ENCODE measurements around the gene GAREM1. TPM values are rescaled to one million over a fixed set of nuclear protein-coding genes. Genes with fewer than 3 reads are reported as not detected.

The GAREM1 gene
- total RNA-seq, 4 donors from 2014 or later: 42.9 to 70.8 (median 52.6) TPM

- no peaks in the 10 kb centered on the region for H3K9me3 ChIP-seq
- no peak overlapping the region for H3K27ac ChIP-seq
Measured at GRCh38 chr18:32422978-32423740, 47.5 kb downstream of the GAREM1 start.

GRCh38 chr18:32422201-32422600 is 48.5 kb downstream of the GAREM1 start:
- no peak for DNase-seq (ENCODE audit: low spot score in 2 of 2)
- H3K4me1 ChIP-seq: peaks cover 4% of the 10 kb centered on the region
- no peaks in the 10 kb centered on the region for H3K27me3 ChIP-seq
- H3K27ac ChIP-seq: no peak overlapping the region
- no peak overlapping the region for H3K4me3 ChIP-seq
- no peaks in the 10 kb centered on the region for H3K9me3 ChIP-seq
- no peak for TF ChIP-seq CTCF (IDR thresholded peaks at IDR 0.05)
- TF ChIP-seq POLR2AphosphoS5 (IDR thresholded peaks at IDR 0.05): no peak
- TF ChIP-seq EP300 (IDR thresholded peaks at IDR 0.05): no peak
- TF ChIP-seq POLR2A (IDR thresholded peaks at IDR 0.05): no peak
- no peaks in the 10 kb centered on the region for H3K36me3 ChIP-seq
- WGBS: 90% methylated on average over 3 of the region's 3 CpGs

More at GRCh38 chr18:32422978-32423740, 47.5 kb downstream of the GAREM1 start:
- WGBS: 86% methylated on average over 4 of the region's 4 CpGs
- Histone ChIP-seq H3K4me1 (peaks cover 4% of the 10 kb centered on the region), H3K4me3 (no peak overlapping the region), H3K27me3 (no peaks in the 10 kb centered on the region), H3K36me3 (no peaks in the 10 kb centered on the region)
- no peak for DNase-seq (ENCODE audit: low spot score in 2 of 2)
- TF ChIP-seq POLR2AphosphoS5 (IDR thresholded peaks at IDR 0.05): no peak
- TF ChIP-seq EP300 (IDR thresholded peaks at IDR 0.05): no peak
- no peak for TF ChIP-seq POLR2A (IDR thresholded peaks at IDR 0.05)
- TF ChIP-seq CTCF (IDR thresholded peaks at IDR 0.05): no peak

- no peak for DNase-seq (ENCODE audit: low spot score in 2 of 2)
- 71% methylated on average over 5 of the region's 5 CpGs for WGBS
- H3K4me3 ChIP-seq: no peak overlapping the region
- TF ChIP-seq EP300 (IDR thresholded peaks at IDR 0.05): no peak
- no peaks in the 10 kb centered on the region for H3K27me3 ChIP-seq
- H3K36me3 ChIP-seq: no peaks in the 10 kb centered on the region
- H3K4me1 ChIP-seq: peaks cover 4% of the 10 kb centered on the region
- H3K27ac ChIP-seq: no peak overlapping the region
- H3K9me3 ChIP-seq: no peaks in the 10 kb centered on the region
Measured at GRCh38 chr18:32420084-32420750, 50.5 kb downstream of the GAREM1 start.

GRCh38 chr18:32418148-32418547 is 52.5 kb downstream of the GAREM1 start:
- H3K27ac ChIP-seq: no peak overlapping the region

GRCh38 chr18:32405588-32405987 is 65.1 kb downstream of the GAREM1 start:
- no peak for TF ChIP-seq CTCF (IDR thresholded peaks at IDR 0.05)
- no peak for TF ChIP-seq EP300 (IDR thresholded peaks at IDR 0.05)
- TF ChIP-seq POLR2A (IDR thresholded peaks at IDR 0.05): no peak
- TF ChIP-seq POLR2AphosphoS5 (IDR thresholded peaks at IDR 0.05): no peak
- H3K27me3 ChIP-seq: no peaks in the 10 kb centered on the region
- H3K27ac ChIP-seq: no peak overlapping the region
- no peak overlapping the region for H3K4me3 ChIP-seq
- DNase-seq (ENCODE audit: low spot score in 2 of 2): no peak
- WGBS: 77% methylated on average over 2 of the region's 2 CpGs
- H3K36me3 ChIP-seq: no peaks in the 10 kb centered on the region
- H3K9me3 ChIP-seq: no peaks in the 10 kb centered on the region
- no peaks in the 10 kb centered on the region for H3K4me1 ChIP-seq

More at GRCh38 chr18:32418148-32418547, 52.5 kb downstream of the GAREM1 start:
- no peak for DNase-seq (ENCODE audit: low spot score in 2 of 2)
- Histone ChIP-seq H3K27me3 (no peaks in the 10 kb centered on the region), H3K9me3 (no peaks in the 10 kb centered on the region), H3K4me3 (no peak overlapping the region), H3K4me1 (no peaks in the 10 kb centered on the region), H3K36me3 (no peaks in the 10 kb centered on the region)
- TF ChIP-seq EP300 (IDR thresholded peaks at IDR 0.05): no peak
- no peak for TF ChIP-seq POLR2A (IDR thresholded peaks at IDR 0.05)
- TF ChIP-seq CTCF (IDR thresholded peaks at IDR 0.05): no peak
- no peak for TF ChIP-seq POLR2AphosphoS5 (IDR thresholded peaks at IDR 0.05)
- 94% methylated on average over 5 of the region's 5 CpGs for WGBS
